ENCODE data around the gene FUT8. TPM values are rescaled to one million over a fixed set of nuclear protein-coding genes. Genes with fewer than 3 reads are reported as not detected.

The FUT8 gene
- polyA plus RNA-seq, 1 of the 3 experiments (the other 2 are of a cell fraction), result 31.7 TPM

DNA sequence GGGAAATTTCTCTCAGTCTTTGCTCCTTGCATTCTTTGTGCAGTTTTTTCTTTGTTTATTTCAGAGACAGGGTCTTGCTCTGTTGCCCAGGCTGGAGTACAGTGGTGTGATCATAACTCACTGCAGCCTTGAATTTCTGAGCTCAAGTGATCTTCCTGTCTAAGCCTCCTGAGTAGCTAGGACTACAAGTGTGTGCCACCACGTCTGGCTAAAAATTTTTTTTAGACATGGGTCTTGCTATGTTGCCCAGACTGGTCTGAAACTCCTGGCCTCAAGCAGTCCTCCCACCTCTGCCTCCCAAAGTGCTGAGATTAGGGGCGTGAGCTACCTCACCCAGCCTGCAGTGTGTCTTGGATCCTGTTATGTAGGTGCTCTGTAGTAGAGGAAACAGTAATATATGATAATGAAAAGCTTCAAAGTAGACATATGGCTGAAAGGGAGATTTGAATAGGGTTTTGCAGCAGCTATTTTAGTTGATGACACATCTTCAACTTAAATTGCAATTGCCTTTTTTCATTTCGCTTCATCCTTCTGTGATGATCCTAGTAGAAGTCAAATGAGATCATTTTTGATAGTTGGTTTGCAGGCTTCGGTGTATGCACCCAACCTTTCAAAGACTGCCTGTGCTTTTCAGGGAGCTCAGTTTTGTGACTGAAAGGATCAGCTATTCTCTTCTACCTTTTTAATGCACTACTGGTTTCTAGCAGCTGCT is 75.4 kb downstream of the FUT8 start:
- no peak overlapping the region for H2AFZ ChIP-seq (ENCODE audit: low read depth)
- H3K9ac ChIP-seq, result no peak overlapping the region
- no peak for TF ChIP-seq SIN3A (IDR thresholded peaks at IDR 0.05; ENCODE audit: borderline replicate concordance, low read depth, low read length)
- TF ChIP-seq FOXJ3 (CRISPR knock-in tag; IDR thresholded peaks at IDR 0.05), result no peak
- no peak for TF ChIP-seq TAF1 (IDR thresholded peaks at IDR 0.05; ENCODE audit: borderline replicate concordance, low read depth, low read length)
- no peak for TF ChIP-seq POLR2AphosphoS5 (IDR thresholded peaks at IDR 0.05; ENCODE audit: low read depth, low read length)
- TF ChIP-seq NRF1 (IDR thresholded peaks at IDR 0.05; ENCODE audit: low read depth, low read length), result no peak
- no peak for TF ChIP-seq JUND (IDR thresholded peaks at IDR 0.05)
- TF ChIP-seq YY1 (IDR thresholded peaks at IDR 0.05; ENCODE audit: low read depth), result no peak
- TF ChIP-seq FOSL2 (IDR thresholded peaks at IDR 0.05; ENCODE audit: borderline replicate concordance, low read depth), result no peak
- no peaks in the 10 kb centered on the region for H3K9me2 ChIP-seq
- H3K9me3 ChIP-seq, result no peaks in the 10 kb centered on the region
- H3K4me3 ChIP-seq (ENCODE audit: low read depth in 2 of 2, low read length in 1 of 2), result no peak overlapping the region
- H3K79me2 ChIP-seq (ENCODE audit: insufficient read depth), result peaks cover 78% of the 10 kb centered on the region
- no peak for DNase-seq
- 95% methylated on average over 4 of the region's 4 CpGs for WGBS (ENCODE audit: low lambda C conversion rate)
- H3K36me3 ChIP-seq (replicated peaks in 1 of 2; ENCODE audit: control insufficient read depth in 1 of 2, insufficient read depth in 2 of 2, low read length in 1 of 2), result peaks cover 0 to 5% of the 10 kb centered on the region in 2 experiments
- no peak overlapping the region for H3K27ac ChIP-seq (ENCODE audit: low read depth in 2 of 2, low read length in 1 of 2)
- H3K4me2 ChIP-seq, result no peak overlapping the region
- H3K4me1 ChIP-seq (ENCODE audit: control insufficient read depth in 1 of 2, insufficient read depth in 2 of 2, low read depth in 1 of 2, low read length in 1 of 2), result no peaks in the 10 kb centered on the region; a peak in 1 of 4 replicates
- peaks cover 4% of the 10 kb centered on the region for H3F3A ChIP-seq (replicated peaks; ENCODE audit: insufficient read depth)
- no peaks in the 10 kb centered on the region for H3K27me3 ChIP-seq (ENCODE audit: insufficient read depth)
- no peaks in the 10 kb centered on the region; the same call in 1 of the 2 replicates for H4K20me1 ChIP-seq (ENCODE audit: insufficient read depth)
- ChIA-PET POLR2A (no interaction called here), CTCF (interaction anchor here (1.0 to 1.6 kb wide), 3 partner anchors 9 to 12 kb away, joined by 3 to 6 read pairs (median 3); no protein-coding TSS in a partner anchor)

DNA sequence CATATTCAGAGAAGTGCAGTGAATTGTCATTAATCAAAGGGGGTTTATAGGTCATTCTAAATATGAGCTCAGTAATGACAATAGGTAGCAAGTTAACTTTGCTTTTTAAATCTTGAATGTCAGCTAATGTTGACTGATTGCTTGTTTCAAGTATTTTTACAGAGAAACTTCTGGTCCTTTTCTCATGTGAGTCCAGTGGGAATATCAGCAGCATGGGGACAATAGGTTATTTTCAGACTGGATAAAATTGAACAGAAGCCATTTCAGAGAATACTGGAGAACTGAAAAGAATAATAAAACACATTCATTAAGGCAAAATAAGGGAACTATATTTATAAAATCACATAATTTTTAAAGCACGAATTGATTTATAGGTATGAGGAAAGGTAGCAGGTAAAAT is 78.7 kb downstream of the FUT8 start:
- Histone ChIP-seq H3K9ac (no peak overlapping the region), H3K9me2 (no peaks in the 10 kb centered on the region), H3K4me2 (no peak overlapping the region), H4K20me1 (ENCODE audit: insufficient read depth) (no peaks in the 10 kb centered on the region; the same call in 1 of the 2 replicates), H3K36me3 (replicated peaks in 1 of 2; ENCODE audit: control insufficient read depth in 1 of 2, insufficient read depth in 2 of 2, low read length in 1 of 2) (no peaks in the 10 kb centered on the region), H2AFZ (ENCODE audit: low read depth) (no peak overlapping the region), H3K9me3 (no peaks in the 10 kb centered on the region), H3K4me3 (ENCODE audit: low read depth in 2 of 2, low read length in 1 of 2) (no peak overlapping the region), H3F3A (replicated peaks; ENCODE audit: insufficient read depth) (peaks cover 6% of the 10 kb centered on the region), H3K4me1 (ENCODE audit: control insufficient read depth in 1 of 2, insufficient read depth in 2 of 2, low read depth in 1 of 2, low read length in 1 of 2) (no peaks in the 10 kb centered on the region; a peak in 2 of 4 replicates), H3K79me2 (ENCODE audit: insufficient read depth) (peaks cover 56% of the 10 kb centered on the region), H3K27me3 (ENCODE audit: insufficient read depth) (no peaks in the 10 kb centered on the region), H3K27ac (ENCODE audit: low read depth in 2 of 2, low read length in 1 of 2) (no peak overlapping the region)
- DNase-seq, result no peak
- CTCF ChIA-PET, result no interaction called here
- no peak for TF ChIP-seq FOXM1 (IDR thresholded peaks at IDR 0.05; ENCODE audit: low read depth)
- no peak for TF ChIP-seq RAD21 (IDR thresholded peaks at IDR 0.05; ENCODE audit: low read length)
- no peak for TF ChIP-seq EZH2phosphoT487 (IDR thresholded peaks at IDR 0.05; ENCODE audit: borderline replicate concordance, low read depth)
- TF ChIP-seq, protein P1, sequence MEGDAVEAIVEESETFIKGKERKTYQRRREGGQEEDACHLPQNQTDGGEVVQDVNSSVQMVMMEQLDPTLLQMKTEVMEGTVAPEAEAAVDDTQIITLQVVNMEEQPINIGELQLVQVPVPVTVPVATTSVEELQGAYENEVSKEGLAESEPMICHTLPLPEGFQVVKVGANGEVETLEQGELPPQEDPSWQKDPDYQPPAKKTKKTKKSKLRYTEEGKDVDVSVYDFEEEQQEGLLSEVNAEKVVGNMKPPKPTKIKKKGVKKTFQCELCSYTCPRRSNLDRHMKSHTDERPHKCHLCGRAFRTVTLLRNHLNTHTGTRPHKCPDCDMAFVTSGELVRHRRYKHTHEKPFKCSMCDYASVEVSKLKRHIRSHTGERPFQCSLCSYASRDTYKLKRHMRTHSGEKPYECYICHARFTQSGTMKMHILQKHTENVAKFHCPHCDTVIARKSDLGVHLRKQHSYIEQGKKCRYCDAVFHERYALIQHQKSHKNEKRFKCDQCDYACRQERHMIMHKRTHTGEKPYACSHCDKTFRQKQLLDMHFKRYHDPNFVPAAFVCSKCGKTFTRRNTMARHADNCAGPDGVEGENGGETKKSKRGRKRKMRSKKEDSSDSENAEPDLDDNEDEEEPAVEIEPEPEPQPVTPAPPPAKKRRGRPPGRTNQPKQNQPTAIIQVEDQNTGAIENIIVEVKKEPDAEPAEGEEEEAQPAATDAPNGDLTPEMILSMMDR (IDR thresholded peaks at IDR 0.05), result no peak
- no peak for TF ChIP-seq TAF1 (IDR thresholded peaks at IDR 0.05; ENCODE audit: borderline replicate concordance, low read depth, low read length)
- TF ChIP-seq, protein P2, sequence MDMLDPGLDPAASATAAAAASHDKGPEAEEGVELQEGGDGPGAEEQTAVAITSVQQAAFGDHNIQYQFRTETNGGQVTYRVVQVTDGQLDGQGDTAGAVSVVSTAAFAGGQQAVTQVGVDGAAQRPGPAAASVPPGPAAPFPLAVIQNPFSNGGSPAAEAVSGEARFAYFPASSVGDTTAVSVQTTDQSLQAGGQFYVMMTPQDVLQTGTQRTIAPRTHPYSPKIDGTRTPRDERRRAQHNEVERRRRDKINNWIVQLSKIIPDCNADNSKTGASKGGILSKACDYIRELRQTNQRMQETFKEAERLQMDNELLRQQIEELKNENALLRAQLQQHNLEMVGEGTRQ (IDR thresholded peaks at IDR 0.05; ENCODE audit: borderline replicate concordance, low read depth, low read length), result no peak
- TF ChIP-seq FOSL2 (IDR thresholded peaks at IDR 0.05; ENCODE audit: borderline replicate concordance, low read depth), result no peak
- no peak for TF ChIP-seq TCF12 (IDR thresholded peaks at IDR 0.05)
- TF ChIP-seq, protein P3, sequence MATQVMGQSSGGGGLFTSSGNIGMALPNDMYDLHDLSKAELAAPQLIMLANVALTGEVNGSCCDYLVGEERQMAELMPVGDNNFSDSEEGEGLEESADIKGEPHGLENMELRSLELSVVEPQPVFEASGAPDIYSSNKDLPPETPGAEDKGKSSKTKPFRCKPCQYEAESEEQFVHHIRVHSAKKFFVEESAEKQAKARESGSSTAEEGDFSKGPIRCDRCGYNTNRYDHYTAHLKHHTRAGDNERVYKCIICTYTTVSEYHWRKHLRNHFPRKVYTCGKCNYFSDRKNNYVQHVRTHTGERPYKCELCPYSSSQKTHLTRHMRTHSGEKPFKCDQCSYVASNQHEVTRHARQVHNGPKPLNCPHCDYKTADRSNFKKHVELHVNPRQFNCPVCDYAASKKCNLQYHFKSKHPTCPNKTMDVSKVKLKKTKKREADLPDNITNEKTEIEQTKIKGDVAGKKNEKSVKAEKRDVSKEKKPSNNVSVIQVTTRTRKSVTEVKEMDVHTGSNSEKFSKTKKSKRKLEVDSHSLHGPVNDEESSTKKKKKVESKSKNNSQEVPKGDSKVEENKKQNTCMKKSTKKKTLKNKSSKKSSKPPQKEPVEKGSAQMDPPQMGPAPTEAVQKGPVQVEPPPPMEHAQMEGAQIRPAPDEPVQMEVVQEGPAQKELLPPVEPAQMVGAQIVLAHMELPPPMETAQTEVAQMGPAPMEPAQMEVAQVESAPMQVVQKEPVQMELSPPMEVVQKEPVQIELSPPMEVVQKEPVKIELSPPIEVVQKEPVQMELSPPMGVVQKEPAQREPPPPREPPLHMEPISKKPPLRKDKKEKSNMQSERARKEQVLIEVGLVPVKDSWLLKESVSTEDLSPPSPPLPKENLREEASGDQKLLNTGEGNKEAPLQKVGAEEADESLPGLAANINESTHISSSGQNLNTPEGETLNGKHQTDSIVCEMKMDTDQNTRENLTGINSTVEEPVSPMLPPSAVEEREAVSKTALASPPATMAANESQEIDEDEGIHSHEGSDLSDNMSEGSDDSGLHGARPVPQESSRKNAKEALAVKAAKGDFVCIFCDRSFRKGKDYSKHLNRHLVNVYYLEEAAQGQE (IDR thresholded peaks at IDR 0.05; ENCODE audit: low read depth, low read length), result no peak
- WGBS (ENCODE audit: low lambda C conversion rate), result 91% methylated on average over 1 of the region's 1 CpG
- POLR2A ChIA-PET, result no interaction called here
